Activated CD4-positive, alpha-beta T cell treated with anti-CD3 and anti-CD28 coated beads, Interleukin-10, Interleukin-2, amounts not matched to agents 100 ng/mL and 50 ng/mL, durations not matched to agents 16 hours and 8 hours (primary cell): ENCODE measurements around the gene C9orf50.
A peak's percentile ranks its signal among the peaks of the same experiment; 100 is the strongest.

Experiments used
- DNase-seq: peaks from one replicate; pipeline ENCODE4 v3.0.0-alpha.2; 2020

C9orf50 gene

DNA sequence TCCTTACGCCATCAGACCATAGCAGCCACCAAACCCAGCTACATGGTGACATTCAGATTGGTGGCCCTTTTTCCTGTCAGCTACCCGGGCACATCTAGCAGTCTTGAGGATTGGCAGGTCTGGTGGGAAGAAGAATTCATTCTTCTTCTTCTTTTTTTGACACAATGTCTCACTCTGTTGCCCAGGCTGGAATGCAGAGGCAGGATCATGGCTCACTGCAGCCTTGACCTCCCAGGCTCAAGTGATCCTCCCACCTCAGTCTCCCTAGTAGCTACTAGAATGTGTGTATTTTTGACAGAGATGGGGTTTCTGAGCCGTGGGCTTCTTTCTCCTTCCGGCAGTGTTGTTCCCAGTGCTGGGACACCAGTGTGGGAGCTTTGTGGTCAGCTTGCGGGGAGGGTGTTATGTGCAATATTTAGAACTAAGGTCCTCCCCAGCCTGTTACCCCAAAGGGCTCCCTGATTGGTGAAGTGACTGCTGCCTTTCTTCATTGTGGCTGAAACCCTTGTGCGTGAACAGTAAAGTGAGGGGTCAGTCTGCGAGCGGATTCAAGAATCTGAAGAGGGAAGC lies 8.4 kb upstream of the C9orf50 start:
- no peak for DNase-seq

- DNase-seq: no peak
Measured at GRCh38 chr9:129628709-129629108, 7.8 kb upstream of the C9orf50 start.

GRCh38 chr9:129627556-129628440 lies 6.9 kb upstream of the C9orf50 start:
- DNase-seq: no peak

DNA sequence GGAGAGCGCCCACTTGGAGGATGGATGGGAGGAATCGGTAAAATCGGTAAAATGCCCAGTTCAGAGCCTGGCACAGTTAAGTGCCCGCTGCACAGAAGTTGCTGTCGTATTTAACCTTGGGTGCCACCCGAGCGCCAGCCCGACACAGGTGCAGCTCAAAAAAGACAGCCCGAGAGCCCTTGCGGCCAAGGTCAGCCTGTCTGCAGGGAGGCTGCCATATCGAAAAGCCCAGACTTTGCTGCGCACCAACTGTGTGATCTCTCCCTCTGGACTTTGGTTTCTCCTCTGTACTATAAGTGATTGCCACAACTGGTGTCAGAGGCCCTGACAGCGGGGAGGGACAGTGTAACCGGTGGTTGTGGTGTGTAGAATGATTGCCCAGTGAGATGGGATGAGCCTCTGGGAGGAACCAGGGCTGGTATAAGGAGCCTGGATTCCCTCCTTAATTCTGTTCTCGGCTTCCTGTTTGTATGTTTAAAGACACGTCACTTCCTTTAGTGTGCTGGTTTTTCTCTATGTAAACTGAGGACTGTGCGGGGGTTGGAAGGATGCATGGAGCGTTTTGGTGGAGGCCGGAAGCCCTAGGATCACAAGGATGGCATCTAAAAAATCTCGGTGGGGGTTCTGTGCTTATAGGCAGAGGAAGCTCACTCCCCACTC lies 5.9 kb upstream of the C9orf50 start:
- DNase-seq: peak; percentile 49

GRCh38 chr9:129626079-129626624 lies 5.3 kb upstream of the C9orf50 start, which contains the start of gene NTMT1:
Gene NTMT1, plus strand, starts transcription at chr9:129626163. Its CDS starts 6,541 bp downstream, at chr9:129632704.
- DNase-seq: peak; percentile 92

- DNase-seq: peak; percentile 71
Measured at GRCh38 chr9:129624947-129625346, 4.0 kb upstream of the C9orf50 start.

GRCh38 chr9:129624168-129624759 lies 3.4 kb upstream of the C9orf50 start:
- peak; percentile 75 for DNase-seq

DNA sequence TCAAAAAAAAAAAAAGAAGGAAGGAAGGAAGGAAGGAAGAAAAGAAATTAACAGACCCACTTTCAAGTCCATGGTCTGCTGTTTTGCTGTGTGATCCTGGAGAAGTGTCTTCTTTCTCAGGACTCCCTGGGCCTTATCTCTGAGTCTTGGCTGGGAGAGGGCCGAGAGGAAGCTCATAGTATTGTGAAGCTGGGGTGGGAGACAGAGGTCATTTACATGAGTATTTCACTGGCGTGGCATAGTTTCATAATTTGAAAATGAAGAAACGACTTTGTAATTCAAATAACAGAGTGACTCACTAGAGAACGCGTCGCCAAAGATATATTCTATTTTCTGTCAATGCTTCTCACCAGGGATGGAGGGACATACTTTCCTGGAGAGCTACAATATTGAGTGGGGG lies 2.4 kb upstream of the C9orf50 start:
- DNase-seq: no peak

GRCh38 chr9:129619787-129620668 lies 873 bp downstream of the C9orf50 start:
- DNase-seq: no peak

DNA sequence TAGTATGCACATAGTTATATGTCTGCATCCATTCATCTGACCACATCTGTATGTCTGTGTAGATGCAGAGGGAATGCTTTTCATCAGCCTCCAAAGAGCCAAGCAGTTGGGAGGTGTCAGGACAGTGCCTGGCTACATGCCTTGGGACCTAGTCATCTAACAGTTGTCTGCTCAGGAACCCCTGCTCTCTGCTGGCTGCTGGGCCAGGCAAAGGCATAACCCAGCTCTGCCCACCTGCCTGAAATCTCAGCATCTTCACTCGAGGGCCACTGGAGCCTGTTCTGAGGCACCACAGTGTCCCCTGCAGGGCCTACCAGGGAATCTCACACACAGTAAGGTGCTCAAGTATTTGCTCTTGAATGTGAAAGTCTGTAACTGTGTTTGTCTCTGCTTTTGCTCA lies 3.7 kb downstream of the C9orf50 start:
- peak; percentile 31 for DNase-seq

DNA sequence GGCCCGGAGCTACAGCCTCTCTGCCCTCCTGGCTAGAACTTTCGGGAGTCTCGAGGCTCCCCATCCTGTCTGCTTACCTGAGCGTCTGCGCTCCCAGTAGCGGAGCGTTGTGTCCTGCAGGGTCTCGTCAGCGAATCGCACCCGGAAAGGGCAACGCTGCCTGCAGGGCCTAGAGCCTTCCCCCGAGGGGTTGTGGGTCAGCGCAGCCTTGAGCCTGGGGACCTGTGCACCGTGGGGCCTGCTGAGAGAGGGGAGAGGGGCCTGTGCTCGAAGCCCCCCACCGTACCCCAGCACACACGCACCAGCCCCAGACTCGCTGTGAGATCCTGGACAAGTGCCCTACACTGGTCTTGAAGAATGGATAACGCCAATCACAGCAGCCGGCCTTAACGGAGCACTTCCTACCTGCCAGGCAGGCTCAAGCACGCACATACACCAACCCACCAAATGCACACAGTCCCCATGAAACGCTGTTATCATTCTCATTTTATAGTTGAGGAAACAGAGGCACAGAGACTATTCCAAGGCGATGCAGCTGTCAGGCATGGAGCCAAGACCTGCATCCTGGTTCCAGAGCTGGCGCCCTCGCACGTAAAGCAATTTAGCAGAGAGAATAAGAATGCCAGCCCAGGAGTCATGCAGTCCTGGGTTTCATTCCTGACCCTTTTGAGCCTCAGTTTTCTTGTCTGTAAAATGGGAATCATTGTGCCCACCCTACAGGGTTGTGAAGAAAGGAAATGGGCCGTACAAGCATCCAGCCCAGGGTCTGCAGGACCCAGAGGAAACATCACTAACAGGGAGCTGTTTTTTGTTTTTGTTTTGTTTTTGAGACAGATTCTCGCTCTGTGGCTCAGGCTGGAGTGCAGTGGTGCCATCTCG lies 5.3 kb downstream of the C9orf50 start:
- no peak for DNase-seq

GRCh38 chr9:129614932-129615331 lies 6.0 kb downstream of the C9orf50 start:
- DNase-seq: no peak

- no peak for DNase-seq
Measured at GRCh38 chr9:129613520-129614175, 7.3 kb downstream of the C9orf50 start.

GRCh38 chr9:129612815-129613519 lies 7.9 kb downstream of the C9orf50 start:
- no peak for DNase-seq

GRCh38 chr9:129612123-129612522 lies 8.8 kb downstream of the C9orf50 start:
- DNase-seq: no peak

GRCh38 chr9:129611307-129611800 lies 9.5 kb downstream of the C9orf50 start:
- DNase-seq: no peak

GRCh38 chr9:129610473-129611306 lies 10.2 kb downstream of the C9orf50 start:
- peak; percentile 74 for DNase-seq

DNA sequence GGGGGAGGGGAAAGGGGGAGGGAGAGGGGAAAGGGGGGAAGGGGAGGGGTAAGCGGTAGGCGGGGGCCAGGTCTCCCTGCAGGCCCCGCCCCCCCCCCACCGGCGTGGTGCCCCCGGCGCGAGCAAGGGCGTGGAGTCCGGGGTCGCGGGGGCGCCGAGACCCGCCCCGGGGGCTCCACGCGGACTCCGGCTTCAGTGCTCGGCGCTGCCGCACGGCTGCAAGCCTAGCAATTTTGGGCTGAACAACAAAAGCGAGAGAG lies 10.8 kb downstream of the C9orf50 start:
- DNase-seq: no peak
